GM21515 (cell line): ENCODE measurements around the gene CNOT4.

Source experiments
- ATAC-seq: cut with Tn5 transposase; IDR thresholded peaks from one replicate; pipeline ENCODE4 v1.9.1; 2021; ENCODE audit not compliant: unreplicated experiment

CNOT4 gene

DNA sequence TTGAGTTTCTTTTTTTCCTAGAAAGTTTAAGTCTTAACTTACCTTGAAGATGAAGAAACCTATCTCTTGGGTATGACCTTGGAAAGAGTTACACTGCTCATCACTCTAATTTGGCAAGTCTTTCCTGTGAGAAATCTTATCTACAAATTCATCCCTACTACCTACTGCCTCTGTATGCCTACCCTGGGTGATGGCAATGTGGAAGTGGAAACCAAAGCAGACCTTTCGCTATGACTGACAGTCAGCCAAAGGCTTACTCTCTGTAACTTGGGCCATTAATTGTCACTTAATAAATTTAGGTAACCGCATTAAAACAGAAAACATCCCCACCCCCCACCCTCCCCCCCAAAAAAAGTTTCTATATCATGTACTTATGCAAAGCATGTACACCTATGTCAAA lies 103.9 kb downstream of the CNOT4 start:
- ATAC-seq = no peak

- ATAC-seq = no peak
These were observed 106.6 kb downstream of the CNOT4 start for GRCh38 chr7:135403302-135403701.

DNA sequence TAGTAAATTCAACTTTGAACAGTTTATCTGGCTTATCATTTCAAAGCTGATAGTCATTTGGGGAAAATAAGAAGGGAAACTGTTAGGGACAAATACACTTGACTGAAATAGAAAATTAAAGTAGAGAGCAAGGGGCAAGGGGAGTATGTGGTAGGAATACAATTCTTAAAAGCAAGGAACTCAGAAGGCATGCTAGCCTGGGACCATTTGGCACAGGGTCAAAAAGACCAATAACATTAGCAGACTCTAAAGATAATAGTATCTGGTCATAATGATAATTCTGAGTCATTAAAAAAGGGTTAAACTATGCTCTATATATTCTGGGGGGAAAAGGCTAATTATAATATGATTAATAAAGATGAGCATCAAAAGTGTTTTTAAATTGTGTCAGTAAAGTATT lies 112.2 kb downstream of the CNOT4 start:
- no peak for ATAC-seq

- ATAC-seq = no peak
These were observed 117.2 kb downstream of the CNOT4 start for GRCh38 chr7:135392701-135393100.

DNA sequence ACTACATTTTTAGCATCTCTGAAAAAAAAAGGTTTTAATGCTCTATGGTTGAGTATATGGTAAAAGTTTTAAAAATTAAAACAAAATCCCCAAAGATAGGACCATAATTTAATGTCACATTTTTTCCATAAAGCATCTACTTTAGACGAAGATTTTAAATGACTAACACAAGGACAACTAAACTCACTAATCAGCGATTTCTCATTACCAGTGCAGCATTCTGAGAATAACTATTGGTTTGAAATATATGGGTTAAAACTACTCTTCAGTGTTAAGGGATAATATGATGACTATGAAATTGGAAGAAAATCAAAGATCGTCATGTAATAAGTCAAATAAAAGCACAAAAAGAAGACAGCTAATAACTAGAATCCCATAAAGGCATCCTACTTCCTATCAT lies 118.4 kb downstream of the CNOT4 start:
- no peak for ATAC-seq

GRCh38 chr7:135390829-135391228 lies 119.1 kb downstream of the CNOT4 start:
- no peak for ATAC-seq

GRCh38 chr7:135389971-135390370 lies 119.9 kb downstream of the CNOT4 start:
- no peak for ATAC-seq

GRCh38 chr7:135388616-135389015 lies 121.3 kb downstream of the CNOT4 start:
- ATAC-seq = no peak

- ATAC-seq = no peak
These were observed 123.1 kb downstream of the CNOT4 start for GRCh38 chr7:135386776-135387175.

GRCh38 chr7:135386181-135386580 lies 123.7 kb downstream of the CNOT4 start:
- ATAC-seq = no peak

GRCh38 chr7:135385209-135385608 lies 124.7 kb downstream of the CNOT4 start:
- ATAC-seq = no peak

DNA sequence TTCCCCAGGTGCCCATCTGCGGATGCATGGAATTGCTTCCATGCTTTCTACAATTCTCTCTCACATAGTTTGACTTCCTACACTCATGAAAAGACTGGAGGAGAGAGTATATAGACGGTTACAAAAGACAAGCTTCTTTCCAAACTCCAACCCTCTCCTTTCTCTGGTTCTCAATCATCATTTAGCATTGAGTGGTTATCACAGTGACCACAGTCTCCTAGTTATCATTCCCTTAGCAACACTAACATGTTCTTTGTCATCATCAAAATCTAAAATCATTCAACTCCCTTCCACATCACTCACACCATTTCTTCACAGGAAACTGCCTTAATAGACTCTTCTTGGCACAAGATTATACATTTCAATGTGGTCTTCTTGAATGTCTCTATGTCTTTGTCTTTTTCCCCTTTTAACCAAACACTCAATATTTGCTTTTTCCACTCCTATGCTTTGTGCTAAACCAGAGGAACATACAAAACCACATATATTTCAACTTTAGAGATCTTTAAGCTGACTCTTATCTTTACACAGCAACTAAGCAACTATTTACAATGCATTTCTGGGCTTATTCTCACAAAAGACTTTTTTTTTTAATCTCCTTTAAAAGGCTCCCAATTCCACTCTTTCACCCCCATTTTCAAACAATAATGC lies 126.3 kb downstream of the CNOT4 start:
- ATAC-seq = no peak

- ATAC-seq = no peak
These were observed 127.7 kb downstream of the CNOT4 start for GRCh38 chr7:135382173-135382572.

- ATAC-seq = no peak
These were observed 128.5 kb downstream of the CNOT4 start for GRCh38 chr7:135381369-135381768.

- no peak for ATAC-seq
These were observed 129.6 kb downstream of the CNOT4 start for GRCh38 chr7:135380351-135380750.

DNA sequence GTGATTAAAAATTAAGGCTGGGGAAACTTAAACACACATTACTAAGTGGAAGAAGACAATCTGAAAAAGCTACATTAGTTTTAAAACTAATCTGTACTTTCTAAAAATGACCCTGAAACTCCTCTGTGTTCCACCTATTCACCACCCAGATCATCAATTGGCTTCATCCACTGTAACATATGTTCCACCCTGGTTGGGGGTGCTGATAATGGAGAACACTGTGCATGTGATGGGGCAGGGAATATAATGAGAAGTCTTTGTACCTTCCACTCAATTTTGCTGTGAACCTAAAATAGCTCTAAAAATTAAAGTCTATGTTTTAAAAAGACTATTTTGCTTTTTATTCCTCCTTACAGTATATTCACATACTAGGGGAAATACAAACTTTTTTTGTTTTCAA lies 132.7 kb downstream of the CNOT4 start:
- ATAC-seq = no peak

DNA sequence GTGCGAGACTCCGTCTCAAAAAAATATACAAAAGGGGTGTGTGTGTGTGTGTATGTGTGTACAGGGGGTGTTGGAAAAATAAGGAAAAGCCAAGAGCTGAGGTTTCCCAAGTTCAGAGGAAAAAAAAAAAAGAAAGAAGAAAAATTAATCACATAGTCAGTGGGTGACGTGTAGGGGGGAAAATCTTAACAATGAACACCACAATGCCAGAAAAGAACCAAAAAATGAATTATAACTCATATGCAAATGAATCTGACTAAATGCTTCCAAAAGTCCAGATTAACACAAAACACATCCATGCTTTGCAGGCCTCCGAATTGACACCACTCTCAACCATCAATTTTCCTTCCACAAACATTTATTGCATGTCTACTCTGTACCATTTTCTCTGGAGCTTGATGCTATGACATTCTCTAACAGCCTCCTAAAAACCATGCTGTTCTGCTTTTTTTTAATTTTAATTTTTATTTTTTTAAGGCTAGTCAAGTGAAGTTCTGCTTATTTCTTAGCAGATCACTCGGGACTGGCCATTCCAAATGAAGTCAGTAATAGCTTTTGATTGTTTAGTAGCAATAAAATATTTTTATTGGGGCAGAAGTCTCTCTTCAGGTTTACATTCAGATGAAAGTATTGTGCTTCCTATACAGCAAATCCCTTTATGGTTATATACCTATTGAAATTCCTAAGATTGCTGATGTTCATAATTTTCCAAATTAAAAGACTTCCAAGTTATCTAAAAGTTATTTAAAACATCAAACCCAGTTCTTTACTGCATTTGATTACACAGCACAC lies 133.8 kb downstream of the CNOT4 start:
- ATAC-seq = no peak

GRCh38 chr7:135374736-135375135 lies 135.2 kb downstream of the CNOT4 start:
- no peak for ATAC-seq

GRCh38 chr7:135372222-135372621 lies 137.7 kb downstream of the CNOT4 start:
- ATAC-seq = no peak

DNA sequence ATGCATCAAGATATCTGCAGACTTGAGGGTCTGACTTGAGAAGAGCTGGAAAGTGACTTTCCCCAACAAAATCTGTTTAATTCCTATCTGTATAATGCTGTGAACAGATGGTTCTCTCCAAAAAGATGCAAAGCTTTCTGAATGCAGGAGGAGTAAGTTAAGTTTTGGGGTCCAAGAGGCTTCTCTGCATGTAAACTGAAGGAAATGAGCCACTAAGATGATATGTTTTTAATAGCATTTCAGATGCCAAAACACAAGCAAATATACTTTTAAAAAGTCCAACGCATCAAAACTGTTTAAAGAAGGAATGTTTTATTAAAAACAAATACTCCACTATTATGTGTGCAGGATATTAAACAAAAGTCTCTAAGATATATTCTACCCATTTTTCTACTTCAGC lies 139.2 kb downstream of the CNOT4 start:
- no peak for ATAC-seq

DNA sequence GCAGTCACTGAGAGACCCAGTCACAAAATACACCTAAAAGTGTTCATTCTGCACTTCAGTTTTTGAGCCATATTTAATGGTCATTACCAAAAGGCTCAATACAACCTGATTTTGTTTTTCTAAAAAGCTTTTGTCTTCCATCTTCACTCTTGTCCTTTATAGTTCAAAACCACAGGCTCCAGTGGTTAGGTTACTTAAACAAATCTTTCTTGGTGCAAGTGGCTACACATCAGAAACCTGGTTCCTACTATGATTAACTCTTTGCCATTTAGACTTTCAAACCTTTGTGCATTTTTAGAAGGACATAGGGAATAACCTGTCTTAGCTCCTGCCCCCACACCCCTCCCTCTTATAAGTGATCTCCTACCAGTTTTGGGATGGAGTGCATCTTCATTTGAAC lies 140.5 kb downstream of the CNOT4 start:
- ATAC-seq = no peak

GRCh38 chr7:135368416-135369186 lies 141.3 kb downstream of the CNOT4 start:
- ATAC-seq = no peak
